Right renal cortex interstitium (tissue), 3 donors: ENCODE results near the gene LRRC25. TPM values are rescaled to one million over a fixed set of nuclear protein-coding genes. Genes with fewer than 3 reads are reported as not detected.

Source experiments
- DNase-seq, 3 donors: peaks; one replicate each; pipeline ENCODE4 v3.0.0-alpha.2; 2013; ENCODE audit warnings: low read depth in 3 of 3, low spot score in 2 of 3
- polyA plus RNA-seq, 3 donors: library from polyadenylated mRNA; unstranded; fragments of 120-200 nt; gene quantifications; one replicate each; pipeline ENCODE4 v1.2.1, GENCODE V29; 2013; ENCODE audit not compliant: insufficient read length in 3 of 3

The LRRC25 gene
- polyA plus RNA-seq, 3 donors = 0.65 to 1.2 (median 0.85) TPM

- no peak for DNase-seq
Measured at GRCh38 chr19:18425515-18426415, 28.3 kb upstream of the LRRC25 start.

GRCh38 chr19:18424890-18425514, 27.6 kb upstream of the LRRC25 start:
- no peak for DNase-seq

- DNase-seq = no peak
Measured at GRCh38 chr19:18424122-18424889, 26.9 kb upstream of the LRRC25 start.

- DNase-seq = no peak
Measured at GRCh38 chr19:18423258-18424020, 26.0 kb upstream of the LRRC25 start.

- DNase-seq = no peak
Measured at GRCh38 chr19:18422530-18423191, 25.2 kb upstream of the LRRC25 start.

GRCh38 chr19:18421371-18421959, 24.0 kb upstream of the LRRC25 start:
- no peak for DNase-seq

GRCh38 chr19:18420930-18421329, 23.5 kb upstream of the LRRC25 start:
- no peak for DNase-seq

GRCh38 chr19:18419699-18420460, 22.5 kb upstream of the LRRC25 start:
- no peak for DNase-seq

- DNase-seq = no peak
Measured at GRCh38 chr19:18419195-18419698, 21.8 kb upstream of the LRRC25 start, which contains the start of gene SSBP4. TSS of gene SSBP4 (plus strand) at chr19:18419398. CDS start at chr19:18419649, 251 bp downstream.

- no peak for DNase-seq
Measured at GRCh38 chr19:18418483-18419194, 21.2 kb upstream of the LRRC25 start.

- no peak for DNase-seq
Measured at GRCh38 chr19:18418029-18418482, 20.6 kb upstream of the LRRC25 start.

- DNase-seq = no peak
Measured at GRCh38 chr19:18417250-18418028, 20.0 kb upstream of the LRRC25 start.

GRCh38 chr19:18416778-18417249, 19.4 kb upstream of the LRRC25 start:
- DNase-seq = peak in 1 of 3 donors; percentile 84

- DNase-seq = peak in 1 of 3 donors; percentile 78
Measured at GRCh38 chr19:18415178-18415867, 17.9 kb upstream of the LRRC25 start.

GRCh38 chr19:18414504-18415177, 17.2 kb upstream of the LRRC25 start:
- DNase-seq = no peak
